Loucy (cell line): Measurements from ENCODE around the gene PIK3R5.

Source experiments
- H2AFZ ChIP-seq: fragments of 200-600 bp; sonication (generic); 2 replicates; pipeline ENCODE4 v1.6.0; 2016; ENCODE audit warnings: antibody characterized with exemption, mild to moderate bottlenecking, low read length, moderate library complexity
- H3F3A ChIP-seq: fragments of 200-600 bp; 2 replicates; pipeline ENCODE4 v1.6.0; 2016; ENCODE audit warnings: antibody characterized with exemption, low read depth, mild to moderate bottlenecking
- H3K27me3 ChIP-seq: fragments of 200-600 bp; sonication (generic); 2 replicates; pipeline ENCODE4 v1.6.1; 2014; ENCODE audit warnings: low read length, mild to moderate bottlenecking; ENCODE audit not compliant: insufficient read depth, poor library complexity, severe bottlenecking
- H3K36me3 ChIP-seq: fragments of 200-600 bp; sonication (generic); 2 replicates; pipeline ENCODE4 v1.6.1; 2016; ENCODE audit warnings: low read length; ENCODE audit not compliant: insufficient read depth
- H3K4me1 ChIP-seq: fragments of 200-600 bp; sonication (generic); 2 replicates; pipeline ENCODE4 v1.5.1; 2014; ENCODE audit warnings: low read length, mild to moderate bottlenecking; ENCODE audit not compliant: insufficient read depth, poor library complexity, severe bottlenecking
- H3K4me2 ChIP-seq: fragments of 200-600 bp; sonication (generic); 2 replicates; pipeline ENCODE4 v1.6.0; 2014; ENCODE audit warnings: antibody characterized with exemption, low read length, low read depth, mild to moderate bottlenecking; ENCODE audit not compliant: poor library complexity, severe bottlenecking
- H3K4me3 ChIP-seq: fragments of 200-600 bp; sonication (generic); 2 replicates; pipeline ENCODE4 v1.5.1; 2014; ENCODE audit warnings: low read length, mild to moderate bottlenecking, mixed read lengths; ENCODE audit not compliant: poor library complexity, severe bottlenecking
- H3K79me2 ChIP-seq: fragments of 200-600 bp; sonication (generic); 2 replicates; pipeline ENCODE4 v1.6.1; 2014; ENCODE audit warnings: low read length; ENCODE audit not compliant: insufficient read depth
- H3K9ac ChIP-seq: fragments of 200-600 bp; sonication (generic); 2 replicates; pipeline ENCODE4 v1.6.0; 2014; ENCODE audit warnings: mild to moderate bottlenecking, low read depth, low read length, moderate library complexity; ENCODE audit not compliant: poor library complexity, severe bottlenecking
- H3K9me2 ChIP-seq: fragments of 200-600 bp; sonication (generic); replicated peaks from 2 replicates; pipeline ENCODE4 v1.6.1; 2016; ENCODE audit warnings: low read depth, low read length, mixed read lengths
- H3K9me3 ChIP-seq: fragments of 200-600 bp; sonication (generic); 2 replicates; pipeline ENCODE4 v1.6.1; 2014; ENCODE audit warnings: mild to moderate bottlenecking, antibody characterized with exemption, low read length, low read depth; ENCODE audit not compliant: insufficient read depth
- H4K20me1 ChIP-seq: fragments of 200-600 bp; sonication (generic); 2 replicates; pipeline ENCODE4 v1.6.0; 2014; ENCODE audit warnings: antibody characterized with exemption, low read length, mild to moderate bottlenecking; ENCODE audit not compliant: insufficient read depth, poor library complexity, severe bottlenecking
- EZH2phosphoT487 ChIP-seq: fragments of 200-600 bp; IDR thresholded peaks from 2 replicates; pipeline ENCODE4 v1.6.1; 2018; ENCODE audit warnings: antibody characterized with exemption, mild to moderate bottlenecking, moderate library complexity, borderline replicate concordance
- TF ChIP-seq, protein P1 (sequence below): fragments of 200-600 bp; sonication (generic); conservative IDR thresholded peaks from 2 replicates; pipeline ENCODE4 v1.5.1; 2014; ENCODE audit warnings: mild to moderate bottlenecking, antibody characterized with exemption, low read length

PIK3R5 gene

DNA sequence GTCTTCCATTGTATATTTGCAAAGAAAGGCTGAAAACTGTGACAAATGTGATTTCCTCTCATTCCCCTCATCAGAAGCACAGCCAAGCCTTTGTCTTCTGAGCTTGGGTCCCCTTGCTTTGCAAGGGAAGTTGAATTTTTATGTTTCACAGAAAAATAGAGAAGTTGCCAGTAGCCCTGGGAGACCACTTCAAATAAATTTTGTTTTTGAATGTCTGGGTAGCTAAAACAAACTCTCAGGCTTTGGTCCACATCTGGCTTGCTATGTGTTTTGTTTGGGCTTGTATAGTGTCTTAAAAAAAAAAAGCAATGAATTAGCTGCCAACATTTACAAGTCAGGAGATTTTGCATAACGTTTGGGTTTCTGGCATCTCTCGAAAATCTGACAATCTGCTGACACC lies 122.2 kb downstream of the PIK3R5 start:
- Histone ChIP-seq H3K79me2 (no peaks in the 10 kb centered on the region), H4K20me1 (no peaks in the 10 kb centered on the region), H3K4me3 (no peak overlapping the region), H3K9ac (no peak overlapping the region), H3K4me1 (no peaks in the 10 kb centered on the region), H3K27me3 (no peaks in the 10 kb centered on the region), H3K9me3 (no peaks in the 10 kb centered on the region), H3K4me2 (no peak overlapping the region), H2AFZ (no peak overlapping the region), H3F3A (no peaks in the 10 kb centered on the region), H3K9me2 (no peaks in the 10 kb centered on the region), H3K36me3 (peaks cover 55% of the 10 kb centered on the region; the same call in 1 of the 2 replicates)
- TF ChIP-seq EZH2phosphoT487: no peak
- TF ChIP-seq, protein P1, sequence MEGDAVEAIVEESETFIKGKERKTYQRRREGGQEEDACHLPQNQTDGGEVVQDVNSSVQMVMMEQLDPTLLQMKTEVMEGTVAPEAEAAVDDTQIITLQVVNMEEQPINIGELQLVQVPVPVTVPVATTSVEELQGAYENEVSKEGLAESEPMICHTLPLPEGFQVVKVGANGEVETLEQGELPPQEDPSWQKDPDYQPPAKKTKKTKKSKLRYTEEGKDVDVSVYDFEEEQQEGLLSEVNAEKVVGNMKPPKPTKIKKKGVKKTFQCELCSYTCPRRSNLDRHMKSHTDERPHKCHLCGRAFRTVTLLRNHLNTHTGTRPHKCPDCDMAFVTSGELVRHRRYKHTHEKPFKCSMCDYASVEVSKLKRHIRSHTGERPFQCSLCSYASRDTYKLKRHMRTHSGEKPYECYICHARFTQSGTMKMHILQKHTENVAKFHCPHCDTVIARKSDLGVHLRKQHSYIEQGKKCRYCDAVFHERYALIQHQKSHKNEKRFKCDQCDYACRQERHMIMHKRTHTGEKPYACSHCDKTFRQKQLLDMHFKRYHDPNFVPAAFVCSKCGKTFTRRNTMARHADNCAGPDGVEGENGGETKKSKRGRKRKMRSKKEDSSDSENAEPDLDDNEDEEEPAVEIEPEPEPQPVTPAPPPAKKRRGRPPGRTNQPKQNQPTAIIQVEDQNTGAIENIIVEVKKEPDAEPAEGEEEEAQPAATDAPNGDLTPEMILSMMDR: no peak

DNA sequence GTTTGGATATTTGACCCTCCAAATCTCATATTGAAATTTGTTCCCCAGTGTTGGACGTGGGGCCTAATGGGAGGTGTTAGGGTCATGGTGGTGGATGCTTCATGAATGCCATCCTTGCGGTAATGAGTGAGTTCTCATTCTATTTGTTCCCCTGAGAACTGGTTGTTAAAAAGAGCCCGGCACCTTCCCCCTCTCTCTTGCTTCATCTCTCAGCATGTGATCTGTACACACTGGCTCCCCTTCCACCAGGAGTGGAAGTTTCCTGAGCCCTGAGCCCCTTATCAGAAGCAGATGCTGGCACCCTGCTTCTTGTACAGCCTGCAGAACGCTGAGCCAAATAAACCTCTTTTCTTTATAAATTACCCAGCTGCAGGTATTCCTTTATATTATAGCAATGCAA lies 123.7 kb downstream of the PIK3R5 start:
- H3K4me1 ChIP-seq: no peaks in the 10 kb centered on the region
- H3K9me3 ChIP-seq: no peaks in the 10 kb centered on the region
- no peak overlapping the region for H3K4me3 ChIP-seq
- no peaks in the 10 kb centered on the region for H3K9me2 ChIP-seq
- no peaks in the 10 kb centered on the region for H3K79me2 ChIP-seq
- no peaks in the 10 kb centered on the region for H3F3A ChIP-seq
- peaks cover 51% of the 10 kb centered on the region; the same call in 1 of the 2 replicates for H3K36me3 ChIP-seq
- no peaks in the 10 kb centered on the region for H4K20me1 ChIP-seq
- H3K27me3 ChIP-seq: no peaks in the 10 kb centered on the region
- H2AFZ ChIP-seq: no peak overlapping the region
- no peak overlapping the region for H3K9ac ChIP-seq
- TF ChIP-seq, protein P1: no peak
- no peak for TF ChIP-seq EZH2phosphoT487
- no peak overlapping the region for H3K4me2 ChIP-seq

DNA sequence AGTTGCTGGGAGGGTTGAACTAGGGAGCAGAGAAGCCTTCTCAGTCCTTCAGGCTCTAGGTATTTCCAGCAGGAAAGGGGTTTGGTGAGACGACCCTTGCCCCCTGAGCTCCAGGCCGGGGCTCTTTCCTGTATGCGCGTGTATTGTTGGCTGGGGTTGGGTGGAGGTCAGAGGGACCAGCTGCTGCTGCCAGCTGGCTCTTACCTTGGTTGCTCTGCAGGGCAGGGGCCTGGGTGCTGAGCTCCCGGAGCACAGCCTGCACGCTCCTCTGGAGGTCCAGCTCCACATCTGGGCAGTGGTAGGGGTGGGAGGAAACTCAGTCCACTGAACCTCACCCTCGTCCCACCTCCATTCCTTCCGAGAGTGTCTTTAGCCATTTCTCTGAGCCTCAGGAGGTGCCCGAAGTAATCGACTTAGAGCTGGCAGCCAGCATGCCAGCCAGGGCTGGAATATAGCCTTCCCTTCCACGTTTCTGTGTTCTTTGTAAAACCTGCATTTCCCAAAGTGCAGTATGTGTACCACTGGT lies 126.0 kb downstream of the PIK3R5 start:
- Histone ChIP-seq H3K79me2 (no peaks in the 10 kb centered on the region), H3K9me2 (no peaks in the 10 kb centered on the region), H3F3A (no peaks in the 10 kb centered on the region), H3K9ac (no peak overlapping the region), H4K20me1 (no peaks in the 10 kb centered on the region), H3K27me3 (no peaks in the 10 kb centered on the region), H3K9me3 (no peaks in the 10 kb centered on the region), H3K4me2 (no peak overlapping the region), H2AFZ (no peak overlapping the region), H3K4me1 (no peaks in the 10 kb centered on the region), H3K4me3 (no peak overlapping the region), H3K36me3 (peaks cover 56% of the 10 kb centered on the region; the same call in 1 of the 2 replicates)
- TF ChIP-seq, protein P1: no peak
- no peak for TF ChIP-seq EZH2phosphoT487
